Duodenal mucosa (tissue), 2 donors: ENCODE results near the gene ATP8B2.
A peak's percentile ranks its signal among the peaks of the same experiment; 100 is the strongest.

Source experiments
- H3K27ac ChIP-seq: one replicate; pipeline ENCODE4 v1.7.0; 2013; ENCODE audit warnings: low read depth, low read length
- H3K27me3 ChIP-seq, 2 donors: one replicate each; pipeline ENCODE4 v1.7.0; 2013; ENCODE audit warnings: low read length in 2 of 2, control low read depth in 1 of 2; ENCODE audit not compliant: insufficient read depth in 2 of 2, control insufficient read depth in 1 of 2
- H3K36me3 ChIP-seq, 2 donors: one replicate each; pipeline ENCODE4 v1.7.0; 2013; ENCODE audit warnings: low read length in 2 of 2, control low read depth in 1 of 2; ENCODE audit not compliant: insufficient read depth in 2 of 2, control insufficient read depth in 1 of 2
- H3K4me1 ChIP-seq, 2 donors: one replicate each; pipeline ENCODE4 v1.7.0; 2013; ENCODE audit warnings: low read length in 2 of 2, control low read depth in 1 of 2; ENCODE audit not compliant: insufficient read depth in 2 of 2, control insufficient read depth in 1 of 2
- H3K4me3 ChIP-seq, 2 donors: one replicate each; pipeline ENCODE4 v1.7.0; 2013; ENCODE audit warnings: low read length in 2 of 2, low read depth in 1 of 2
- H3K9ac ChIP-seq, 2 donors: one replicate each; pipeline ENCODE4 v1.7.0; 2013; ENCODE audit warnings: low read length in 2 of 2, low read depth in 1 of 2
- H3K9me3 ChIP-seq, 2 donors: one replicate each; pipeline ENCODE4 v1.7.0; 2013; ENCODE audit warnings: low read length in 2 of 2, control low read depth in 1 of 2; ENCODE audit not compliant: control insufficient read depth in 1 of 2

The ATP8B2 gene

DNA sequence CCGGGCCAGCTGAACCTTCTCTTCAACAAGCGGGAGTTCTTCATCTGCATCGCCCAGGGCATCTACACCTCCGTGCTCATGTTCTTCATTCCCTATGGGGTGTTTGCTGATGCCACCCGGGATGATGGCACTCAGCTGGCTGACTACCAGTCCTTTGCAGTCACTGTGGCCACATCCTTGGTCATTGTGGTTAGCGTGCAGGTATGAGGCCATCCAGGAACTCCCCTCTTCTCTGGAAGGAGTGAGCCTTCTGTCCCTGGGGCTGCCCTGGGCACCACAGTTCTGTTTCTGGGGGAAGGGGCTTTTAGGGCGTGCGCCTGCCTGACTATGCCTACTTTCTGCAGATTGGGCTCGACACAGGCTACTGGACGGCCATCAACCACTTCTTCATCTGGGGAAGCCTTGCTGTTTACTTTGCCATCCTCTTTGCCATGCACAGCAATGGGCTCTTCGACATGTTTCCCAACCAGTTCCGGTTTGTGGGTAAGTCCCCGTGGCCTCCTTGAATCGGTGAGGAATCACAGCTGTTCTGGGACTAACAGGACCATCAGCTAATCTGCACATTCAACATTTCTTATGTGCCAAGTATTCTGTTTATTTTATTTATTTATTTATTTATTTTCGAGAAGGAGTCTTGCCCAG is 21.1 kb downstream of the ATP8B2 start:
- Histone ChIP-seq H3K9ac (no peak overlapping the region), H3K27ac (no peak overlapping the region), H3K36me3 (peaks cover 15 to 62% of the 10 kb centered on the region in 2 donors), H3K9me3 (no peaks in the 10 kb centered on the region), H3K4me1 (peaks cover 11 to 16% of the 10 kb centered on the region in 2 donors), H3K4me3 (no peak overlapping the region), H3K27me3 (no peaks in the 10 kb centered on the region)

DNA sequence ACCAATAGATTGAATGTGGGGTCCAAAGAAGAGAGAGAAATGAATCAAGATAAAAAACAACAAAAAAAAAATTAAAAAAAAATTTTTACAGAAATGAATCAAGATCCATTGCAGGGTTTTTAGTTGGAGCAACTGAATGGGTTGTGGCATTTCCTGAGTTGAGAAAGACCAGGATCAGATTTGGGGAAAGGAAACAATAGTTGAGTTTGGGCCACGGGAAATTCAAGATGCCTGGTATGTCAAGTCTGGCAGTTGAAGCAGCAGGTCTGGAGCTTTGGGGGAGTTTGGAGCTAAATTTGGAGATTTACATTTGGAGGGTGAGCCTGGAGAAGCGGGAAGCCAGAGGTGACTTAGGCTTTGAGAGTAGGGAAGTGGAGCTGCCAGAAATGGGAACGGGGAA is 22.6 kb downstream of the ATP8B2 start:
- no peak overlapping the region for H3K4me3 ChIP-seq
- no peak overlapping the region for H3K27ac ChIP-seq
- H3K27me3 ChIP-seq: no peaks in the 10 kb centered on the region
- peaks cover 15 to 49% of the 10 kb centered on the region in 2 donors for H3K36me3 ChIP-seq
- no peak overlapping the region for H3K9ac ChIP-seq
- peaks cover 21% of the 10 kb centered on the region in 2 donors for H3K4me1 ChIP-seq
- no peaks in the 10 kb centered on the region for H3K9me3 ChIP-seq

- H3K36me3 ChIP-seq: peaks cover 15 to 44% of the 10 kb centered on the region in 2 donors
- no peaks in the 10 kb centered on the region for H3K27me3 ChIP-seq
Measured at GRCh38 chr1:154348429-154349076, 23.2 kb downstream of the ATP8B2 start.

GRCh38 chr1:154349121-154349520 is 23.8 kb downstream of the ATP8B2 start:
- Histone ChIP-seq H3K4me1 (peaks cover 28 to 31% of the 10 kb centered on the region in 2 donors), H3K27me3 (no peaks in the 10 kb centered on the region), H3K9ac (no peak overlapping the region), H3K4me3 (no peak overlapping the region), H3K27ac (no peak overlapping the region), H3K9me3 (no peaks in the 10 kb centered on the region), H3K36me3 (peaks cover 15 to 38% of the 10 kb centered on the region in 2 donors)

More at GRCh38 chr1:154348429-154349076, 23.2 kb downstream of the ATP8B2 start:
- no peak overlapping the region for H3K4me3 ChIP-seq
- no peak overlapping the region for H3K27ac ChIP-seq
- no peak overlapping the region for H3K9ac ChIP-seq
- no peaks in the 10 kb centered on the region for H3K9me3 ChIP-seq
- H3K4me1 ChIP-seq: peaks cover 26 to 27% of the 10 kb centered on the region in 2 donors

DNA sequence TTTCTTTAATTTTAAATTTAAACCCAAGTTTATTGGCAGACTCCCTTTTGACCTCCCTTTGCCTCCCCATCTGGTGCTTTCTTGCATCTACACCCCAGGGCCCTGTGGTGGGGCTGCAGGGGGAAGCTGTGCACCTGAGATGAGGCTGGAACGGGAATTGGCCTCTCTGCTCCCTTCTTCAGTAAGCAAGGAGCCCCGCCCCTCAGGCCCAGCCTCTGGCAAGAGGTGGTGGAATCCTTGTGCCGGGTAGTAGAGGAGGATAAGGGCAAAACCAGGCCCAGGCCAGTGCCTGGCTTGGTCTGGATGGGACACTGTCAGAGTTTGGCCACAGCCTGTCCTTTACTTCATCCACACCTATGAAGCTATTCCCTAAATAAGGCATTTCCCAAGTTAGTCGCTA is 25.1 kb downstream of the ATP8B2 start:
- Histone ChIP-seq H3K36me3 (peaks cover 5 to 31% of the 10 kb centered on the region in 2 donors), H3K9me3 (no peaks in the 10 kb centered on the region), H3K27me3 (no peaks in the 10 kb centered on the region), H3K4me1 (peaks cover 34 to 38% of the 10 kb centered on the region in 2 donors), H3K4me3 (no peak overlapping the region), H3K9ac (no peak overlapping the region), H3K27ac (no peak overlapping the region)

DNA sequence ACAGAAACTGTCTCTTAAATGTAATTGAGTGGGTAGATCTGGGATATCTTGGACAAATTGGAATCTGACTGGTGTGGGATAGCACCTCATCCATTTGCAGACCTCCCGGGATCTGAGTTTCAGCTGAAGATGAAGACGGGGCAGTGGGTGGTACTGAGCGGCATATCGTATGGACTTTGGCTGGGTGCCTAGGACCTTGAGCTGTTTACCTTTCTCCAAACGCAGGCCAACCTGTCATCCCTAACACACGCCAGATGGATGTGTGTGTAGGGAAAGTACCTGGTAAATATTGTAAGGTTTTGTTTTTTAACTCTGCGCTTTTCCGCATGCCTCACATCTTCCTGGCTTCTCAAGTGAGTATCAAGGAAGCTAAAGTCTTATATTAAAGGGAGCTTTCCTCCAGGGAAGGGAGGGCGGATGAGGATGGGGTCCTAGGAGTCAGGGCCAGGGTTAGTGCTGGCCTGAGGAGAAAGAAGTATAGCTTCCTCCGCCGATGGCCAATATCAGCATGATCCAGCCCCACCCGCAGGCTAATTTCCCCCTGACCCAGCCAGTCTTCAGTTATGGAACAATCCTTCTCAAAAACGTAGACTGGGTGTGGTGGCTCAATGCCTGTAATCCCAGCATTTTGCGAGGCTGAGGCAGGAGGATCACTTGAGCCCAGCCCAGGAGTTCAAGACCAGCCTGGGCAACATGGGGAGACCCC is 26.2 kb downstream of the ATP8B2 start:
- peaks cover 1 to 20% of the 10 kb centered on the region in 2 donors for H3K36me3 ChIP-seq
- no peak overlapping the region for H3K9ac ChIP-seq
- no peak overlapping the region for H3K27ac ChIP-seq
- H3K27me3 ChIP-seq: no peaks in the 10 kb centered on the region
- no peaks in the 10 kb centered on the region for H3K9me3 ChIP-seq
- H3K4me3 ChIP-seq: no peak overlapping the region
- peaks cover 34 to 38% of the 10 kb centered on the region in 2 donors for H3K4me1 ChIP-seq

DNA sequence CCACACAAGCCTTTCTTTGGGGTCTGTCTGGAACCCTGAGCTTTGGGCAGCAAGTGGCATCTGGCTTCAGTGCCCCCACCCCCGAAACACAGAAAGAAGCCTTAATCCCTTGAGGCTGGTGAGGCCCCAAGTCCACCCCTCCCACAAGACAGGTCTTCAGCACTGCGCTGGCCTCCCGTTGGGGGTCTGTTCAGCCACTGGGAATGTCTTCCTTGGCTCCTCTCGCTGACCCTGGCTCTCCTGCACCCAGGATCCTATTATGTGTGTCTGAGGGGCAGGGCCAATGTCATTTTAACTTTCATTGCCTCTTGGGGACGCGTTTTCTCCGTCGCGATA is 26.9 kb downstream of the ATP8B2 start:
- Histone ChIP-seq H3K27ac (peak overlapping the region; percentile 64), H3K36me3 (peaks cover 0 to 14% of the 10 kb centered on the region in 2 donors), H3K9me3 (no peaks in the 10 kb centered on the region), H3K9ac (peak overlapping the region; percentile 63 to 68), H3K27me3 (no peaks in the 10 kb centered on the region), H3K4me1 (peaks cover 34 to 38% of the 10 kb centered on the region in 2 donors), H3K4me3 (peak overlapping the region; percentile 71 to 72)

- Histone ChIP-seq H3K36me3 (peaks cover 0 to 12% of the 10 kb centered on the region in 2 donors), H3K9ac (peak overlapping the region; percentile 63 to 68), H3K9me3 (no peaks in the 10 kb centered on the region), H3K4me1 (peaks cover 34 to 38% of the 10 kb centered on the region in 2 donors), H3K4me3 (peak overlapping the region; percentile 71 to 72), H3K27ac (peak overlapping the region; percentile 64), H3K27me3 (no peaks in the 10 kb centered on the region)
Measured at GRCh38 chr1:154352581-154353459, 27.5 kb downstream of the ATP8B2 start.

DNA sequence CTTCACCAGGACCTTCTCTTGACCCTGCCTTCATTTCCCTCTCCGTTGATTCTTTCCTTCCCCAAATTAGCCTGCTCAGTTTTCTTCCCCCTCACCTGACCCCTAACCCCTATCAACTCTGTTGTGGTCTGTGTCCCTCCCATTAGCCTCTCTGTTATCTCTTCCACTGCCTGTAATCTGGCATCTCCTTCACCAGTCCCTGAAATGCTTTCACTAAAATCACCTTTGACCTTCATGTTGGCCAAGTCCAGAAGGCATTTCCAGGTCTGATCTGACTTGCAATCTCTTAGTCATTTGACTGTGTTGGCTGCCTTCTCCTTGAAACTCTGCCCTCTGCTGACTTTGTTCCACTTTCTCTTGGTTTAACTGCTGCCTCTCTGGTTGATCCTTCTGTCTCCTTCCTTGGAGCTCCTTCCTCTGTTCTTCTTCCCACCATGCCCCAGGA is 28.2 kb downstream of the ATP8B2 start:
- H3K9me3 ChIP-seq: no peaks in the 10 kb centered on the region
- H3K4me3 ChIP-seq: peak overlapping the region; percentile 71 to 72
- H3K9ac ChIP-seq: peak overlapping the region in 1 of 2 donors; percentile 68
- peaks cover 34 to 38% of the 10 kb centered on the region in 2 donors for H3K4me1 ChIP-seq
- no peaks in the 10 kb centered on the region for H3K27me3 ChIP-seq
- H3K36me3 ChIP-seq: peaks cover 0 to 8% of the 10 kb centered on the region in 2 donors
- peak overlapping the region; percentile 64 for H3K27ac ChIP-seq
